Osteoblast (primary cell): ENCODE results near the gene PRKN. TPM values are rescaled to one million over a fixed set of nuclear protein-coding genes. Genes with fewer than 3 reads are reported as not detected.

Experiments
- DNase-seq: peaks from one replicate; pipeline ENCODE4 v3.0.0; 2011; ENCODE audit warnings: low spot score, mixed read lengths; ENCODE audit not compliant: insufficient read length; ENCODE audit errors: missing footprints
- H2AFZ ChIP-seq: 2 replicates; pipeline ENCODE4 v1.6.0; 2011; ENCODE audit warnings: mild to moderate bottlenecking, low read length
- H3K27ac ChIP-seq: 2 replicates; pipeline ENCODE4 v1.5.1; 2011; ENCODE audit warnings: mild to moderate bottlenecking, low read depth, low read length, moderate library complexity
- H3K27me3 ChIP-seq: 2 replicates; pipeline ENCODE4 v1.6.0; 2012; ENCODE audit warnings: mild to moderate bottlenecking, control low read depth, inconsistent platforms, low read length, moderate library complexity; ENCODE audit not compliant: insufficient read depth
- H3K36me3 ChIP-seq: 2 replicates; pipeline ENCODE4 v1.5.1; 2011; ENCODE audit warnings: mild to moderate bottlenecking, low read length, control low read depth, moderate library complexity; ENCODE audit not compliant: insufficient read depth
- H3K4me1 ChIP-seq: 2 replicates; pipeline ENCODE4 v1.5.1; 2011; ENCODE audit warnings: mild to moderate bottlenecking, low read length, control low read depth, moderate library complexity; ENCODE audit not compliant: insufficient read depth
- H3K4me2 ChIP-seq: 2 replicates; pipeline ENCODE4 v1.6.0; 2011; ENCODE audit warnings: mild to moderate bottlenecking, low read length; ENCODE audit not compliant: insufficient read depth
- H3K4me3 ChIP-seq: fragments of 200-600 bp; sonication (generic); 3 replicates; pipeline ENCODE4 v1.5.1; 2012; ENCODE audit warnings: mild to moderate bottlenecking, low read length, inconsistent platforms; ENCODE audit not compliant: insufficient read depth
- H3K79me2 ChIP-seq: 2 replicates; pipeline ENCODE4 v1.6.0; 2012; ENCODE audit warnings: mild to moderate bottlenecking, low read length, control low read depth, inconsistent platforms; ENCODE audit not compliant: insufficient read depth
- H3K9me3 ChIP-seq: 2 replicates; pipeline ENCODE4 v1.5.1; 2011; ENCODE audit warnings: low read depth, low read length, control low read depth
- H4K20me1 ChIP-seq: 2 replicates; pipeline ENCODE4 v1.6.0; 2012; ENCODE audit warnings: mild to moderate bottlenecking, low read length, control low read depth; ENCODE audit not compliant: insufficient read depth
- total RNA-seq: library from RNA; depleted of rRNA; stranded (reverse); fragments of >200 nt; gene quantifications from 2 replicates; pipeline ENCODE4 v1.2.3, GENCODE V29; 2012
- TF ChIP-seq, protein P1 (sequence below): IDR thresholded peaks from 2 replicates; pipeline ENCODE4 v1.5.1; 2011; ENCODE audit warnings: mild to moderate bottlenecking, low read depth, low read length, moderate library complexity; ENCODE audit errors: extremely low read depth

PRKN gene
- total RNA-seq, 1 donor, result 2.9 TPM

DNA sequence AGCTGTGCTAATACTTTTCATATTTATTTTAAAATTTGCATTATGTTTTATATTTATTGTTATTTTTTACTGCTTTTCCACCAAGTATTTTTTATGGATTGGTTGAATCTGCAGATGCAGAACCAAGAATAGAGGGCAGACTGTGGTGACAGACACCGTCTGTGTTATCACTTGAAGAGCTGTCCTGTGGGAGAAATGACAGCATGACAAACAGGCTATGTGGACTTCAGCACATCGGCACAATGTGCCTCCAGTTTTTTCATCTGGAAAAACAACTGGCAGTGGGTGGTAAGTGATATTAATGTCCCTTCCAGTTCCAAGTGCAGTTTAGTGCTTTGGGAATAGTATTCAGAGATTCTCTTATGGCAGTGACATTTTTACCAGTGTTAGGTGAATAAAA lies 492.9 kb downstream of the PRKN start:
- Histone ChIP-seq H3K4me1 (no peaks in the 10 kb centered on the region), H3K4me3 (no peak overlapping the region), H3K27ac (no peak overlapping the region), H3K36me3 (no peaks in the 10 kb centered on the region), H2AFZ (no peak overlapping the region), H3K9me3 (no peaks in the 10 kb centered on the region), H4K20me1 (no peaks in the 10 kb centered on the region), H3K79me2 (no peaks in the 10 kb centered on the region), H3K4me2 (no peak overlapping the region), H3K27me3 (no peaks in the 10 kb centered on the region)
- TF ChIP-seq, protein P1, sequence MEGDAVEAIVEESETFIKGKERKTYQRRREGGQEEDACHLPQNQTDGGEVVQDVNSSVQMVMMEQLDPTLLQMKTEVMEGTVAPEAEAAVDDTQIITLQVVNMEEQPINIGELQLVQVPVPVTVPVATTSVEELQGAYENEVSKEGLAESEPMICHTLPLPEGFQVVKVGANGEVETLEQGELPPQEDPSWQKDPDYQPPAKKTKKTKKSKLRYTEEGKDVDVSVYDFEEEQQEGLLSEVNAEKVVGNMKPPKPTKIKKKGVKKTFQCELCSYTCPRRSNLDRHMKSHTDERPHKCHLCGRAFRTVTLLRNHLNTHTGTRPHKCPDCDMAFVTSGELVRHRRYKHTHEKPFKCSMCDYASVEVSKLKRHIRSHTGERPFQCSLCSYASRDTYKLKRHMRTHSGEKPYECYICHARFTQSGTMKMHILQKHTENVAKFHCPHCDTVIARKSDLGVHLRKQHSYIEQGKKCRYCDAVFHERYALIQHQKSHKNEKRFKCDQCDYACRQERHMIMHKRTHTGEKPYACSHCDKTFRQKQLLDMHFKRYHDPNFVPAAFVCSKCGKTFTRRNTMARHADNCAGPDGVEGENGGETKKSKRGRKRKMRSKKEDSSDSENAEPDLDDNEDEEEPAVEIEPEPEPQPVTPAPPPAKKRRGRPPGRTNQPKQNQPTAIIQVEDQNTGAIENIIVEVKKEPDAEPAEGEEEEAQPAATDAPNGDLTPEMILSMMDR, result no peak
- no peak for DNase-seq

GRCh38 chr6:162230147-162230752 lies 497.3 kb downstream of the PRKN start:
- H3K36me3 ChIP-seq, result no peaks in the 10 kb centered on the region
- H3K4me2 ChIP-seq, result no peak overlapping the region
- H3K9me3 ChIP-seq, result no peaks in the 10 kb centered on the region
- no peaks in the 10 kb centered on the region for H4K20me1 ChIP-seq
- H3K79me2 ChIP-seq, result no peaks in the 10 kb centered on the region
- TF ChIP-seq, protein P1, result no peak
- H3K4me3 ChIP-seq, result no peak overlapping the region
- DNase-seq, result no peak
- no peak overlapping the region for H3K27ac ChIP-seq
- H3K27me3 ChIP-seq, result no peaks in the 10 kb centered on the region
- no peaks in the 10 kb centered on the region for H3K4me1 ChIP-seq
- H2AFZ ChIP-seq, result no peak overlapping the region

DNA sequence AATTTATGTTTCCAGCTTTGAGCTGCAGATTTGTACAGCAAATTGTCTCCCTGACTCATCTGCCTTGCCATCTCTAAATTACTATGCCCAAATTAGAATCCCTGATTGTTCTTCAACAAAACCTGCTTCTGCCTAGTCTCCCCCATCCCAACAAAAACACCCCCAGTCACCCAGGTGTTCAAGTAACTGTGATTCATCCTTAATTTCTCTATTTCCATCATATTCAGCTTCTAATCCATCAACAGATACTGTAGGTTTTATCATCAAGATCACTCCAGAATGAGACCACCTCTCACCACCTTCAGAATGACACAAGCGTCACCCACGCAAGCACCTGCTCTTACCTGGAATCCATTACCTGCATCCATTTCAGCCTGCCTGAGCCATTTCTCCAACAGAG lies 498.5 kb downstream of the PRKN start:
- Histone ChIP-seq H3K4me3 (no peak overlapping the region), H3K27ac (no peak overlapping the region), H3K4me1 (no peaks in the 10 kb centered on the region), H3K27me3 (no peaks in the 10 kb centered on the region), H3K4me2 (no peak overlapping the region), H3K36me3 (no peaks in the 10 kb centered on the region), H3K79me2 (no peaks in the 10 kb centered on the region), H3K9me3 (peaks cover 3% of the 10 kb centered on the region), H2AFZ (no peak overlapping the region), H4K20me1 (no peaks in the 10 kb centered on the region)
- TF ChIP-seq, protein P1, result no peak
- DNase-seq, result no peak

DNA sequence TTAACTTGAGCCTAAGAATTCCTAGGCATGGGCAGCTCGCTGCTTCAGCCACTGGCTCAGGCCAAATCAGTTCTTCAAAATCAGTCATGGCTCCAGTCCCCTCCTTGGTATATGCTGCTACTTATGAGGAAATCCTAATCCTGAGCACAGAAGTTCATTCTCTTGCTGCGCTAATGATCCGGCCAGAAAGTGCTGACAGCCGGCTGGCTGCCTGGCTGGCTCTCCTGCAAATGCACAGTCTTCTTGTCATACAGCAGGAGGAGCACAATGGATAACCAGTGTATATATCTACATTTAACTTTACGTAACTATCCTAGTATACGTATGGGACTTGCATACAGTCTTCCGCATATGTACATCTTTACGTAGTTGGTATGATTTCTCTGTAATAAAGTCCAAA lies 500.8 kb downstream of the PRKN start:
- no peaks in the 10 kb centered on the region for H3K27me3 ChIP-seq
- H4K20me1 ChIP-seq, result no peaks in the 10 kb centered on the region
- no peak overlapping the region for H2AFZ ChIP-seq
- H3K27ac ChIP-seq, result no peak overlapping the region
- H3K4me3 ChIP-seq, result no peak overlapping the region
- H3K4me1 ChIP-seq, result no peaks in the 10 kb centered on the region
- H3K36me3 ChIP-seq, result no peaks in the 10 kb centered on the region
- no peak for DNase-seq
- no peaks in the 10 kb centered on the region for H3K79me2 ChIP-seq
- TF ChIP-seq, protein P1, result no peak
- H3K9me3 ChIP-seq, result peaks cover 3% of the 10 kb centered on the region
- no peak overlapping the region for H3K4me2 ChIP-seq
